Transverse colon (tissue), 4 donors: ENCODE data around the gene SLC45A2. TPM values are rescaled to one million over a fixed set of nuclear protein-coding genes. Genes with fewer than 3 reads are reported as not detected.

Experiments used
- DNase-seq: peaks from one replicate; pipeline ENCODE4 v3.0.0-alpha.2; 2019
- H3K27ac ChIP-seq, 4 donors: fragments of 200-600 bp; sonication (generic); 2 replicates each; pipeline ENCODE4 v1.5.1; 2016 to 2018; ENCODE audit warnings: inconsistent platforms in 4 of 4
- H3K27me3 ChIP-seq: fragments of 200-600 bp; sonication (generic); 2 replicates; pipeline ENCODE4 v1.5.1; 2017; ENCODE audit warnings: inconsistent platforms
- H3K36me3 ChIP-seq, 4 donors: fragments of 200-600 bp; sonication (generic); 2 replicates each; pipeline ENCODE4 v1.5.1; 2017 to 2019; ENCODE audit warnings: inconsistent platforms in 4 of 4
- H3K4me1 ChIP-seq, 4 donors: fragments of 200-600 bp; sonication (generic); 2 replicates each; pipeline ENCODE4 v1.5.1; 2017 to 2020; ENCODE audit warnings: inconsistent platforms in 4 of 4
- H3K4me3 ChIP-seq, 4 donors: fragments of 200-600 bp; sonication (generic); 1 replicate in 1 of 4; 2 replicates in 3 of 4; pipeline versions ENCODE4 v1.5.1 to v1.6.1; 2017 to 2019; ENCODE audit warnings: inconsistent platforms in 4 of 4
- H3K9me3 ChIP-seq, 2 donors: fragments of 200-600 bp; sonication (generic); 2 replicates each; pipeline ENCODE4 v1.5.1; 2017 to 2019; ENCODE audit warnings: inconsistent platforms in 2 of 2
- CTCF ChIP-seq, 5 experiments: fragments of 200-600 bp in 3 of 5; fragments of 450-650 bp in 2 of 5; sonication (generic) in 3 of 5; IDR thresholded peaks; 1 replicate in 2 of 5; 2 replicates in 3 of 5; pipeline ENCODE4 v1.5.1; 2016 to 2017; ENCODE audit warnings: antibody characterized with exemption in 5 of 5, inconsistent platforms in 3 of 5, mild to moderate bottlenecking in 2 of 5, moderate library complexity in 1 of 5
- EP300 ChIP-seq: sonication (generic); formaldehyde crosslinking; IDR thresholded peaks from one replicate; pipeline ENCODE4 v1.6.1; 2017; ENCODE audit warnings: antibody characterized with exemption, low read depth
- POLR2A ChIP-seq: fragments of 450-650 bp; IDR thresholded peaks from one replicate; pipeline ENCODE4 v1.6.1; 2016; ENCODE audit warnings: antibody characterized with exemption, mild to moderate bottlenecking, moderate library complexity
- POLR2AphosphoS5 ChIP-seq, 3 donors: sonication (generic); formaldehyde crosslinking; IDR thresholded peaks; one replicate each; pipeline ENCODE4 v1.6.1; 2016; ENCODE audit warnings: antibody characterized with exemption in 3 of 3
- WGBS, 2 donors: methylation state at CpG; one replicate each; pipeline ENCODE4 v1.1.5; 2018; ENCODE audit warnings: low coverage in 1 of 2; 5-methylcytosine and 5-hydroxymethylcytosine counted together
- in situ Hi-C, 4 donors: fragments of 200-750 bp; cut with MboI; loops; one replicate each; pipeline versions ENCODE4 v1.15.0 to v1.15.1; 2017; ENCODE audit warnings: low sequenced_read_pairs in 3 of 4, low pct_ligation_motif_present in 1 of 4, low pct_unique_long_range_greater_than_20kb in 1 of 4
- intact Hi-C: fragments of 100-400 bp; cut with DNase I; formaldehyde crosslinking; loops from one replicate; pipeline ENCODE4 v1.15.1; 2023; ENCODE audit warnings: low total_unique reads
- small RNA-seq, 4 donors: library from RNA; depleted of rRNA; stranded (forward); fragments of <200 nt; gene quantifications; one replicate each; pipeline ENCODE3, GENCODE V24; 2016
- total RNA-seq, 4 donors: library from RNA; depleted of rRNA; stranded (reverse); fragments of >200 nt; gene quantifications; one replicate each; pipeline ENCODE4 v1.1.0, GENCODE V29; 2016

The SLC45A2 gene
- total RNA-seq, 4 donors from 2014 or later = 0.95 to 1.6 TPM; not detected in 2

GRCh38 chr5:33901156-33901555 lies 83.3 kb downstream of the SLC45A2 start:
- no peaks in the 10 kb centered on the region for H3K4me1 ChIP-seq
- intact Hi-C loops = no loop called here
- in situ Hi-C loops = no loop called here
- no peaks in the 10 kb centered on the region for H3K27me3 ChIP-seq
- H3K27ac ChIP-seq = no peak overlapping the region
- H3K36me3 ChIP-seq = no peaks in the 10 kb centered on the region
- peaks cover under 1 to 6% of the 10 kb centered on the region in 2 donors for H3K9me3 ChIP-seq
- DNase-seq = no peak
- WGBS, 2 donors = 14 to 26% methylated on average over 1 of the region's 1 CpG
- no peak overlapping the region for H3K4me3 ChIP-seq
- TF ChIP-seq POLR2AphosphoS5 (IDR thresholded peaks at IDR 0.05) (no peak), POLR2A (no peak), EP300 (no peak), CTCF (IDR thresholded peaks at IDR 0.05) (no peak)

Small RNA genes lying within 50 kb of the gene (small RNA-seq; reads per million reads assigned to genes)
- gene AC139783.1 = 0 reads per million in 4 donors

Other genes with a start within 250 kb of the SLC45A2 start
- 1 to 10 TPM in 3 of 4 donors, under 1 TPM in 1; 0.60 to 4.1 (median 1.3) TPM for gene ADAMTS12, start 92.7 kb downstream of the SLC45A2 start, total RNA-seq
- not detected for gene RXFP3, start 48.3 kb downstream of the SLC45A2 start, total RNA-seq
- gene AMACR, start 23.4 kb upstream of the SLC45A2 start, total RNA-seq = 10 to 100 TPM; 39.1 to 88.1 (median 70.6) TPM
- 10 to 100 TPM in 1 of 4 donors, 1 to 10 TPM in 3; 6.6 to 13.3 (median 7.6) TPM for gene C1QTNF3, start 58.5 kb upstream of the SLC45A2 start, total RNA-seq